Ureter (tissue), 1 donor: ENCODE results near the gene NUDT9. TPM values are rescaled to one million over a fixed set of nuclear protein-coding genes. Genes with fewer than 3 reads are reported as not detected.
"Not testable (repeated sequence)": the region's sequence is repeated elsewhere in the genome, so short reads cannot be mapped to it uniquely, and the experiment has no call there.

ENCODE experiments used
- DNase-seq: peaks from one replicate; pipeline ENCODE4 v3.0.0-alpha.2; 2020; ENCODE audit warnings: low spot score
- total RNA-seq: library from RNA; stranded (reverse); gene quantifications from one replicate; pipeline ENCODE4 v1.2.4, GENCODE V29; 2023
- donor health status: DM: yes; HTN: yes; CAD: no.

NUDT9 gene
- total RNA-seq, 1 donor from 2014 or later: 24.2 TPM

- DNase-seq: no peak
These were observed 38.9 kb downstream of the NUDT9 start for GRCh38 chr4:87461281-87461700.

GRCh38 chr4:87462102-87462501 lies 39.7 kb downstream of the NUDT9 start:
- no peak for DNase-seq

- no peak for DNase-seq
These were observed 43.5 kb downstream of the NUDT9 start for GRCh38 chr4:87465739-87466366.

DNA sequence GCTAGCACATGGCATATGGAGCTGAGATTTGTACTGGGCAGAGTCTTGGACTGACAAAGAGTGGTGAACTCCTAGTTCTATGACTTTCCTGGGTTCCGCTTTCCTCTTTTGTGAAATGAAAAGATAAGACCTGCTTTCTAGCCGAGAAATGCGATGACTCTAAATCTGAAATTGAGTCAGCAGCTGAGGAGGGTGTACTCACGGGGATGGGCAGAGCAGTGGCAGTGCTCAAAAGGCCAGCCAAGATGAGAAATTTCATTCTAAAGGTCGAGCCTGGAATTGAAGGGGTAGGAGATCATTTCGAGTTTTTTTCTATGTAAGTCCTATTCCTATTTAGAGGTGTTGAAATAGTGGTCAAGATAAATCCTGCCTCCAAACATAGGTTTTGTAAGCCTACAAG lies 47.0 kb downstream of the NUDT9 start:
- no peak for DNase-seq

- DNase-seq: no peak
These were observed 54.6 kb downstream of the NUDT9 start for GRCh38 chr4:87476934-87477333.

DNA sequence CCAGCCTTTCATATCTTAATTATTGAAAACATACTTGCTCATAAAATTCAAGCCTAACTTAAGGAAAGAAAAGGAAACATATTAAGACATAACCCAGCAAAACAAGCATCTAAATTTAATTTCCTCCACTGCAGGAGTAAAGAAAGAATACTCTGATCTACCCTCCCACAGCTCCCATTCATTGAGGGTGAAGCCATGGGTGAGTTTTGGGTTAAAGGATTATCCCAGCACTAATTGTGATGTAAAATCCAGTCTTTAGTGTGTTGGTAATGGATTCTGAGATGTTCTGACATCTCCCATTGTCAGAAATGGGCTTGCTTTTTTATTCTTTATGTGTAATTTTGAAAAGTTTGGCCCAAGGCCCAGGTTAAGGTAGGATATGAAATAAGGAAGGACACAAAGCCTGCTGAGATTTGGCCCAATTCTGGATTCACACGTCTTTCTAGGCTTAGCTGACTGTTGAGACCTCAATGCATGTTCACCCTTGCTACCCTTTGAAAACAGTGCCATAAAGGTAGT lies 56.4 kb downstream of the NUDT9 start:
- DNase-seq: no peak

GRCh38 chr4:87481377-87481776 lies 59.0 kb downstream of the NUDT9 start:
- no peak for DNase-seq

GRCh38 chr4:87483247-87483646 lies 60.9 kb downstream of the NUDT9 start:
- DNase-seq: not testable (repeated sequence)

- not testable (repeated sequence) for DNase-seq
These were observed 66.3 kb downstream of the NUDT9 start for GRCh38 chr4:87488666-87489065.

- DNase-seq: no peak
These were observed 67.3 kb downstream of the NUDT9 start for GRCh38 chr4:87489678-87490077.

DNA sequence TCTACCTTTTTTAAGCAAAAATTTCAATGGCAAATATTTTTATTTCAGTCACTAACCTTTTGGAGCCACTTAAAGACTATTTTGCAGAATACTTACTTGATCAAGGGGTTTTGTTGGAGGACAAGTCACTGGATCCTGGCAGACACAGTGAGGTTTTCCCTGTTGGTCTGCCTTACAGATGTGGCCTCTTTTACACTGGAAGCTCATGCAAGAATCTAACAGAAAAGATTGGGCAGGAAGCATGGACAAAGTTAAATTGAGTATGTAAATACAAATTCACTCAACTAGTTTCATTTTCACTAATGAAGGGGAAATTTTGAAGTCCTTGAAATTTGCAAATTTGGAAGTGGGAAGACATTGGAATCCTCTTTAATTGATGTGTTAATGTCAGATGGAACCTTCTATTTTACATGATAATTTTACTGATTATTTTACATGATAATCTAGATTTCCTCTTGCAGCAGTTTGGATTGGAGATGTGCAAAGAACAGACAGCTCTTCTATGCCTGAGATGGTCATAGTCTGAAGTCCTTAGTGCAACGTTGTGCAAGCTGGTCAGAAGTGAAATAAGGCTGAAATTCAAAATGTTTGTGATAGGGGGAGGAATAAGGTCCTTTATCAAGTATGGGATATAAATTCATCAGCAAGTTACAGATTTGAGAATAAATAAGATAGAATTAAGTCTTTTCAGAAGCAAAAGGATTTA lies 68.4 kb downstream of the NUDT9 start:
- DNase-seq: no peak

- DNase-seq: no peak
These were observed 69.1 kb downstream of the NUDT9 start for GRCh38 chr4:87491436-87491835.

- not testable (repeated sequence) for DNase-seq
These were observed 69.5 kb downstream of the NUDT9 start for GRCh38 chr4:87491851-87492250.

- DNase-seq: no peak
These were observed 70.7 kb downstream of the NUDT9 start for GRCh38 chr4:87493115-87493514.

- no peak for DNase-seq
These were observed 74.8 kb downstream of the NUDT9 start for GRCh38 chr4:87497159-87497558.

GRCh38 chr4:87497578-87497977 lies 75.2 kb downstream of the NUDT9 start:
- DNase-seq: no peak

GRCh38 chr4:87498446-87498900 lies 76.1 kb downstream of the NUDT9 start:
- DNase-seq: no peak

DNA sequence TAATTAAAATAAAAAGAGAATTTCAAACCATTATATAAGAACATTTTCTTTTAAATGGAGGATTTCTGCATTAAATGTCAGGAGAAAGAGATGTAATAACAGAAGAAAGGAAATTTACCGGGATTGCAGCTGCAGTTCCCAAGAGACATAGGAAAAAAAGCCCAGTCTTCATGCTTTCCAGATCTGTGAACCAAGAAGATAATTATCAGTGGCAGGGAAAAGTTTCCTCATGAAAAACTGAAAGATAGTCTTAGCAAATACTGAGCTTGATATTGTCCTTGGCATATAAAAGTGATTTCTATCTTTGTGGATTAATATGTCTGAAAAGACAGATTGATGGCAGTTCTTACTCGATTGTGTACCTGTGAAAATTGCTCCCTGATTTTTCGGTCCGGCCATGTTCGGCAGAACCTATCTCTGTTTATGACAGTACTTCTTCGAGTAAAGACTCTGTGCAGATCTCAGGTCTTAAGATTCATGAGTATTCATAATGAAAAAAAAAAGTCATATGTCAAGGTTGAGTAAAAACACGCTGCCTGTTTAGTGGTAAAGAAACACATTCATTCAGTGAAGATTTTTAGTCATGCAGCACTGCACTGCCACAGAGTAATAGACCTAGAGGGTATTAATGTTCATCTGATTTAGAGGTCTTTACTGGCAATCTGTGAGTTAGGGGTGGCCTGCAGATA lies 77.2 kb downstream of the NUDT9 start:
- DNase-seq: no peak

GRCh38 chr4:87500092-87500462 lies 77.7 kb downstream of the NUDT9 start:
- DNase-seq: no peak

DNA sequence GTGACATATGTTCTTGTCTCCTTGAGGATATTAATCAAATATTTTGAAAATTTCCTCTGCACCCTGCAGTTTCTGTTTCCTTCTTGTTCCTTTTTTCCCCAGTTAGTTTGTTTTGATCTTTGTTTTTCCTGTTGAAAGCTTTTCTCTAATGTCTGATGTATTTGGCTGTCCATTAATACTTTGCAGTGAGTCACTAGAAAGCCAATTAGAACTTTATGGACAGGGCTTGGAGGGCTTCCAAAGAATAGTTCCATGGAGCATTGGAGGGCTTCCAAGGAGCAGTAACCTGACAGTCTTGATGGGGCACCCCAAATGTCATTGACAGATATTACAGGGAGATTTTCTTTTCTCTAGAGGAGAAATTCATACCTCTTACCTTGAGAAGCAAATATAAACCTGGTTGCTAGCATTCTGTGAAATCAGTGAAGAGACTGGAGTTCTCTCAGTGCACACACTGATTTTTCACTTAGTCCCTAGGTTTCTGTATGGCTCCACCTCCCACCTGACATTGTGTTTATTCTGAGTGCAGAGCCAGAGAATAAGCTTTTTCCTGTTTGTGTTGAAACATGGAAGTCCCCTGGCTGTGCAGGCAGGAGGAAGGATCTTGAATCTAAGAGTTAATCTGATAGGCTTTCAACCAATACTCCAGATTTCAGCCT lies 80.3 kb downstream of the NUDT9 start:
- no peak for DNase-seq

- DNase-seq: no peak
These were observed 83.5 kb downstream of the NUDT9 start for GRCh38 chr4:87505862-87506261.
